ENCODE measurements around the gene SLC7A7. TPM values are rescaled to one million over a fixed set of nuclear protein-coding genes. Genes with fewer than 3 reads are reported as not detected.

Gene SLC7A7
- total and polyA plus RNA-seq, 2 of the 13 experiments (the other 11 are each of a cell fraction or from before 2014, with no cell fraction given): 0.13 to 0.63 TPM

- TF ChIP-seq ZFY (CRISPR knock-in tag; IDR thresholded peaks at IDR 0.05): peak; percentile 71
- no peak for TF ChIP-seq MBD4 (IDR thresholded peaks at IDR 0.05; ENCODE audit: borderline replicate concordance, low read length)
- no peak for TF ChIP-seq NFKBIZ (CRISPR knock-in tag; IDR thresholded peaks at IDR 0.05)
- peak; percentile 62; the same call in 1 of the 2 replicates for TF ChIP-seq ELF1 (CRISPR knock-in tag; IDR thresholded peaks at IDR 0.05)
- peak; percentile 82 for TF ChIP-seq U2AF1 (optimal IDR thresholded peaks at IDR 0.05; ENCODE audit: low read depth, low read length)
- TF ChIP-seq MLLT10 (CRISPR knock-in tag; IDR thresholded peaks at IDR 0.05): no peak
- TF ChIP-seq ZNF737 (CRISPR knock-in tag; IDR thresholded peaks at IDR 0.05; ENCODE audit: borderline replicate concordance): 0 out of 2 replicates have a peak, but pooled peaks have one; percentile 88
- TF ChIP-seq TAF1 (CRISPR knock-in tag; IDR thresholded peaks at IDR 0.05): no peak; the same call in 1 of the 2 replicates
- no peak; the same call in 1 of the 2 replicates for TF ChIP-seq CENPT (CRISPR knock-in tag; IDR thresholded peaks at IDR 0.05; ENCODE audit: low read depth)
- TF ChIP-seq ZNF614 (CRISPR knock-in tag; IDR thresholded peaks at IDR 0.05; ENCODE audit: borderline replicate concordance): peak; percentile 86
- peak; percentile 85; the same call in 1 of the 2 replicates for TF ChIP-seq ATF2 (CRISPR knock-in tag; IDR thresholded peaks at IDR 0.05)
- TF ChIP-seq ATRX (CRISPR knock-in tag; IDR thresholded peaks at IDR 0.05; ENCODE audit: borderline replicate concordance): 0 out of 2 replicates have a peak, but pooled peaks have one; percentile 90
- TF ChIP-seq THAP11 (CRISPR knock-in tag; IDR thresholded peaks at IDR 0.05): peak; percentile 75; the same call in 1 of the 2 replicates
- no peak for TF ChIP-seq TBL1XR1 (IDR thresholded peaks at IDR 0.05; ENCODE audit: borderline replicate concordance, low read length, partially characterized antibody)
- TF ChIP-seq ZNF124 (CRISPR knock-in tag; IDR thresholded peaks at IDR 0.05): peak; percentile 84
- TF ChIP-seq ZNF484 (CRISPR knock-in tag; IDR thresholded peaks at IDR 0.05; ENCODE audit: borderline replicate concordance, low read depth): peak; percentile 66; the same call in 1 of the 2 replicates
- no peak for TF ChIP-seq THRA (CRISPR knock-in tag; IDR thresholded peaks at IDR 0.05; ENCODE audit: borderline replicate concordance)
- peak; percentile 80 for TF ChIP-seq ASH2L (IDR thresholded peaks at IDR 0.05; ENCODE audit: insufficient read length, low read depth, low read length)
- no peak for TF ChIP-seq SKIL (CRISPR knock-in tag; IDR thresholded peaks at IDR 0.05; ENCODE audit: borderline replicate concordance)
- TF ChIP-seq ETS1 (CRISPR knock-in tag; IDR thresholded peaks at IDR 0.05): no peak
- TF ChIP-seq MBNL3 (CRISPR knock-in tag; conservative IDR thresholded peaks at IDR 0.05): no peak
- TF ChIP-seq ZNF75D (CRISPR knock-in tag; IDR thresholded peaks at IDR 0.05; ENCODE audit: borderline replicate concordance): no peak
- TF ChIP-seq ZNF850 (CRISPR knock-in tag; conservative IDR thresholded peaks at IDR 0.05): 0 out of 2 replicates have a peak, but pooled peaks have one; percentile 31
These were observed 37.9 kb upstream of the SLC7A7 start (continued) for GRCh38 chr14:22852940-22853767.

All from HepG2 (cell line).